Measurements from ENCODE around the gene DRP2.
"Not testable (repeated sequence)": the region's sequence is repeated elsewhere in the genome, so short reads cannot be mapped to it uniquely, and the experiment has no call there.

The DRP2 gene

GRCh38 chrX:101219116-101219863, at the start of gene DRP2:
Gene DRP2 (plus strand): TSS chrX:101219786. CDS start chrX:101231648, 11,862 bp downstream.
- DNase-seq (ENCODE audit: low read depth in 2 of 2), result no peak

DNA sequence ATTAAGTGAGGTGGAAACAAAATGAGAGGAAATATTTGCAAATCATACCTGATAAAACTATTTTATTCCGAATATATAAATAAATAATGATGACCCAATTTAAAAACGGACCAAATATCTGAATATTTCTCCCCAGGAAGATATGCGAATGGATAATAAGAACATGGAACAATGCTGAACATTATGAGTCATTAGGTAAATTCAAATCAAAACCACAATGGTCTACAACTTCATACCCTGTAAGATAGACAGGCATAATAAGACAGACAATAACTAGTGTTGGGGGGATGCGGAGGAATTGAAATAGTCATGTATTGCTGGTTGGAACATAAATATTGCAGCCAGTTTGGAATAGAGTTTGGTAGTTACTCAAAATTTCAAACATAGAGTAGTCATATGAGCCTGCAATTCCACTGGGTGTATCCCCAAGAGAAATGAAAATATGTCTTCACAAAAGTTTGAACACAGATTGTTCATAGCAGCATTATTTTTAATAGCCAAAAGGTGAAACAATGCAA, 47.6 kb upstream of the DRP2 start:
- no peak for DNase-seq (ENCODE audit: low read depth in 2 of 2)

- DNase-seq (ENCODE audit: low read depth in 2 of 2), result no peak
Measured at GRCh38 chrX:101176439-101176838, 43.1 kb upstream of the DRP2 start.

DNA sequence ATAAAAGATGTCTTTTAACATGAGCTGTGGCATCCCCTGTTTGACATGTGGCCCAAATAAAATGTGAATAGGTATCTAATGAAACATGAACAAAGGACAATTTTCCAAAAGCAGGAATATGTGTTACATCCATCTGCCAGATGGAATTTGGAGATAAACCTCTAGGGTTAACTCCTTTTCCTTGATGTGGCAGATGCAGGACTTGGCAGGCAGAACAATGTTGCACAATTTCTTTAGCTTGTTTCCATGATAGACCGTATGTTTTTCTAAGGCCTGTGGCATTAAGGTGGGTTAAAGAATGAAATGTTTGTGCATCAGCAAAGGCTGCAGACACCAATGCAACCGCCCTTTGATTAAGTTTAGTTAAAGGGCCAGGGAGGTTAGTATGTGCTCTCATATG, 34.7 kb upstream of the DRP2 start:
- DNase-seq (ENCODE audit: low read depth in 2 of 2), result not testable (repeated sequence)

GRCh38 chrX:101187961-101188360, 31.6 kb upstream of the DRP2 start:
- not testable (repeated sequence) for DNase-seq (ENCODE audit: low read depth in 2 of 2)

- no peak for DNase-seq (ENCODE audit: low read depth in 2 of 2)
Measured at GRCh38 chrX:101190736-101191135, 28.9 kb upstream of the DRP2 start.

DNA sequence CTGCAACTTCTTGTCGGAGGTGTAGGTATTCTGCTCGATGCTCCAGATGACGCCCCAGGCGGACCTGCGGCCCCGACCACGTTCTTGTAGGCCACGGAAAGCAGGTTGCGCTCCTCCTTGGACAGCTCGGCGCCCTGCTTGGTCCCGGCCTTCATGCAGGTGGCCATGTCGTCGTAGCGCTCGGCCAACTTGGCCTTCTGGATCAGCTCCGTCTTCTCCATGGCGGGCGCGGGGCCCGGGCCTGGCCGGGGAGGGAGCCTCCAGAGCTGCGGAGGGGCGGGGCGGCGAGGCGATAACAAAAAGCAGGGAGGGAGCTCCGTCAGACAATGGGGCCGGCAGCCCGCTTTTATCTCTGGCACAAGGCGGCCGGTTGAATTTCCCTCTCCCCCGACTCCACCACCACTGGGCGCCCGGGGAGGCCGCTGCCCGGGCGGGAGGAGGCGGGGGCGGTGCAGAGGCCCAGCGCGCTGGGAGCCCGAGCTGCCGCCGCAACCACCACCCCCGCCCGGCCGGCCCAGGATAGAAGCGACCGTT, 28.3 kb upstream of the DRP2 start:
- DNase-seq (ENCODE audit: low read depth in 2 of 2), result no peak

DNA sequence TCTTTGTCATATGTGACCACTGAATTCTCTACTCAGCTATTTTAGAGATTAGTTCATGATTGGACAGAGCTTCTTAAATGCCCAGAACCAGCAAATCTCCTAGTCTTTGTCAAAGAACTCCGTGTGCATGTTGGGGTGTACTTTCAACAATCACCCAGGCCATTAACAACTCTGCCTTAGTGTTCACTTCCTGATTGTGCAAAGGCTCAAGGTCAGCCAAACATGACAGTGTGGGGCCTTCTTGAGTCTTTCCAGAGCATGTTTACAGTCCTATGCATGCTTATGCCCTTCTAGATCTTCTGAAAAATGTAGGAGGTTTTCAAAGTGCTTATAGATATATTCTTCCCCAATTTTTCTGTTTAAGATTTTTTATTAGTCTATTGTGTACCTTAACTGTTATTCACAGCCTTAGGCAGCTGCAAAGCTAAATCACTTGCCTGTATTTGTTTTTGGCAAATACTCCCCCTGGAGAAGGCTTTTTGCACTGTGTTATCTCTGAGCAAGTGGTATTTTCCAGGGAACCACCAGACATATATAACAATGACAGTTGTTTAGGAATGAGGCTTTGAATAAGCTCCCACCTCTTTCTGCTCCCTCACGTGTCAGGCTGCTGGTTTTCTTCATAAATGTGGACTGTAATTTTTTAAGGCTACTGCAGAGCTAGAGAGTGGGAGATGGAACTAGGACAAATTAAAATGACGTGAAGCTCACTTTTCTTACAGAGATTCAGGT, 24.0 kb upstream of the DRP2 start:
- no peak for DNase-seq (ENCODE audit: low read depth in 2 of 2)

GRCh38 chrX:101203761-101204351, 15.7 kb upstream of the DRP2 start:
- DNase-seq (ENCODE audit: low read depth in 2 of 2), result no peak

GRCh38 chrX:101206471-101206870, 13.1 kb upstream of the DRP2 start:
- DNase-seq (ENCODE audit: low read depth in 2 of 2), result no peak

DNA sequence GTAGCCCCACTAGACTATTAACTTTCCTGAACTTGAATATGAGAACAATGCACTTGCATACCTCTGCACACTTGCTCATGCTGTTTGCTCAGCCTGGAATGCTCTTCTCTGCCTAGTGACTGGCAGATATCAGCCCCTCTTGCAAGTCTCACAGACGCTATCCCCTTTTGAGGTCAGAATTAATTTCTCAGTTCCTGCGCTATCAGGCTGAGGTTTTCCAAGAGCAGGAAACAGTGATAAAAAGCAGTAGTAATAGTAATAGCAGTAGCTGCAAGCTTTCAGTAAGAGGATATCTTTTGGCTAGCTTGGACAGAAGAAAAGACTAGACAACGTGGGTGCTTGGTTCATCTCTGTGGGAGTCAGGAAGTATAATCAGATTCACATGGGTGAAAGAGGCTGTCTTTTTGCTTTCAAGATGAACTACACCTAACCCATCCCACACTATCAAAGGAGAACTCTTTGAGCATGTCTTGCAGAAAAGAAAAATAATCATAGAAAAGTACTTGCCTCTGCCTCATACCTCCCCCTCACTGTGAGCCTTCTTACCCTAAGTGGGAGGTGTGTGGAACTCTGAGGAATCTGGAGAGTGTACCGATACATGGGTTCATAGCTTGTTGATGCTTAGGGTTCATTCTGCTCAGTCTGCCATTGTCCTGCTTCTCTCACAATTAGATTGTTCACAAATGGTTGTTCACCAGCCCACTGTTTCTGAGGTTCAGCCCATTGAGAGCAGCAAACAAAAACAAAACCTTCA, 11.3 kb upstream of the DRP2 start:
- DNase-seq (ENCODE audit: low read depth in 2 of 2), result no peak

DNA sequence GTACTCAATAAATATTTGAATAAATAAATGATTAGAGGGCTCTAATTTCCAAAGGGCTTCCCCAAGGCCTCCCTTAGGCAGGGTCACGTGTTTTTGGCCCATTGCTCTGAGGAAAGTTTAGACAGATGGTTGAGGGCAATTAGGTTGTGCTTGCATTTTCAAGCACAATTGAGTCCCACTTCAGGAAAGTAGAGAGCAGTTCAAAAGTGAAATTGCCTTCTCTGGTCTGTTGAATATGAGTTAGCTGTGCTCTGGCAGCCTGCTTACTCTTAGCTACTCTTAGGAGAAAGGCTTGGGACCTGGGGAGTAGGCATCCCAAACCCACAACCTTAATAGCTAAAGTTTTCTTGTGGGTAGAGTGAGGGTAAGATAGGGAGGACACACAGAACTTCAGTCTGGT, 9.0 kb upstream of the DRP2 start:
- no peak for DNase-seq (ENCODE audit: low read depth in 2 of 2)

DNA sequence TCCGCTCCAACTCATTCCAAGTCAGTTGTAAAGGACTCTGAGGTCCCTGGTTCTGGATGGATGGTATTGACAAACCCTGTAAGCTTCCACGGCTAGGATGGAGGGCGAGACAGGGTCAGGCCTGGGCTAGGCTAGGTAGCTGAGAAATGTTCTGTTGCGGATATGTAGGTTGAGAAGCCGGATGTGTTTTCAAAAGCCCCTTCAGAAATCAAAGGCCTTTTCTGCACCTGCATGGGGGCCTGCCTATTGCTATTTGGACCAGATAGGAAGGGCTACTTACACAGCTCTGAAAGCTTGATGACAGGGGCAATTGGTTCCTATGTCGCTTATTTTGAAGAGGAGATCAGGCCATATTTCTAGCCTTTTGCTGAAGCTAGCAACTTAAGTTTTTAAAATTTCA, 1.9 kb upstream of the DRP2 start:
- DNase-seq (ENCODE audit: low read depth in 2 of 2), result no peak

GRCh38 chrX:101219864-101220346, 319 bp downstream of the DRP2 start:
- peak in 1 of 2 donors; percentile 0 for DNase-seq (ENCODE audit: low read depth in 2 of 2)

GRCh38 chrX:101220662-101221260, 1.2 kb downstream of the DRP2 start:
- DNase-seq (ENCODE audit: low read depth in 2 of 2), result no peak

DNA sequence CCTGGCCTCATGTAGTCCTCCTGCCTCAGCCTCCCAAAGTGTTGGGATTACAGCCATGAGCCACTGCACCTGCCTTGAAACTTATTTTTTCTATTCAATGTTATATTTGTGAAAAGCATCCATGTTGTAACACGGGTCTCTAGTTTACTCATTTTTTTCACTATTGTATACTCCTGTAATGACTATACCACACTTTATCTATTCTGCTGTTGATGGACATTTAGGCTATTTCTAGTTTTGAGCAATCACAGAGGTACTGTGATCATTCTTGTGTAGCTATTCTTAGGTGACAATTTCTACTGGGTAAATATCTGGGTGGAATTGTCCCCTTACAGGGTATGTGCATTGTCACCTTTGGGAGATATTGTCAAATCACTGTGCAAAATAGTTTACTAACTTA, 3.6 kb downstream of the DRP2 start:
- no peak for DNase-seq (ENCODE audit: low read depth in 2 of 2)

- DNase-seq (ENCODE audit: low read depth in 2 of 2), result no peak
Measured at GRCh38 chrX:101229170-101229569, 9.6 kb downstream of the DRP2 start.

DNA sequence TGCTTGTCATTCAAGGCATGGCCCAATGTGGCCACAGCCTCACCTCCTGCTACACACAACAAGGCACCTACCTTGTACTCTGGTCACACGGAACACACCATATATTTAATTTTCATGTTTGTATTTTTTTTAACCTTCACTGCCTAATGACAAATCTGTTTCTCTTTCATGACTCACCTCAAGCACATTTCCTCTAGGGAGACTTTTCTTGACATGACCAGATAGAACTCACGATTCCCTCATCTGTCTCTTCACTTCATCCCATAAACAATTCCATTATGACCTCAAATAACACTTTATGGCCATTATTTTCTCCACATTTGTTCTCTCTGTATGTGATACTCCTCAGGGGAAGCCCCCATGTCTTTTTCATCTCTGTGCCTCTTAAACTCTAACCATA, 11.1 kb downstream of the DRP2 start:
- no peak for DNase-seq (ENCODE audit: low read depth in 2 of 2)

- no peak for DNase-seq (ENCODE audit: low read depth in 2 of 2)
Measured at GRCh38 chrX:101231080-101231479, 11.5 kb downstream of the DRP2 start.

GRCh38 chrX:101232316-101232715, 12.7 kb downstream of the DRP2 start:
- no peak for DNase-seq (ENCODE audit: low read depth in 2 of 2)

DNA sequence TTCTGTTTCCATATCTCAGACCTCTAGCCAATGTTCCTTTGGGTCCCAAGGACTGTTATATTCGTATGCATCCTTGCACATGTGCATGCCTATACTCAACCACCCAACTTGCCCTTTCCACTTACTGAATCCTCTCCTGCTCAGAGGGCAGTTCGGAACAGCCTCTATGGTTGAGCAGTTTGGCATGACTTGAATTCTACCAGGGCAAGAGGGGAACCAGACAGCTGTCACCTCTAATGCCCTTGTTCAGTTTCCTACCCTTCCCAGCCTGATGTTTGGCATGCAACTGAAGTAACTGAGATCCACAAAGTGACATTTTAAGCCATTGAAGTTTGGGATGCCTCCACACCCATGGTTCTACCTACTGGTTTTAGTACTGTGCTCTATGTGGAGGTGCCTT, 17.5 kb downstream of the DRP2 start:
- DNase-seq (ENCODE audit: low read depth in 2 of 2), result no peak
